HCT116 (cell line): ENCODE results near the gene SOAT2. TPM values are rescaled to one million over a fixed set of nuclear protein-coding genes. Genes with fewer than 3 reads are reported as not detected.

Experiments
- ATAC-seq: fragments of 200-7000 bp; cut with Tn5 transposase; 2 replicates; pipeline ENCODE4 v1.9.1; 2020; ENCODE audit warnings: mild to moderate bottlenecking, moderate library complexity
- BruUV-seq: library from RNA; stranded (reverse); fragments of 400-500 nt; replicated peaks from 2 replicates; lab custom pipeline; 2021; lab: Mats Ljungman, UMichigan
- CTCF ChIA-PET: fragments of 300-600 bp; sonication (Branson Sonifier 250); formaldehyde crosslinking; loops from one replicate; lab custom pipeline; 2021; ENCODE audit warnings: antibody characterized with exemption; lab: Charles Lee
- POLR2A ChIA-PET: fragments of 300-600, 350-600 bp; sonication (Branson Sonifier 250); formaldehyde crosslinking; loops from one replicate; lab custom pipeline; 2021; ENCODE audit warnings: antibody characterized with exemption; lab: Charles Lee
- RAD21 ChIA-PET, 2 experiments: fragments of 300-600 bp; sonication (Branson Sonifier 250); formaldehyde crosslinking; loops; one replicate each; lab custom pipeline; 2023; ENCODE audit warnings: low total read pairs in 2 of 2; ENCODE audit not compliant: uncharacterized antibody in 2 of 2, unreplicated experiment in 2 of 2, low non-redundant PET in 1 of 2; lab: Charles Lee
- DNase-seq: peaks from one replicate; pipeline ENCODE4 v3.0.0-alpha.2; 2010; ENCODE audit warnings: low read depth, low spot score
- H2AFZ ChIP-seq: fragments of 200-600 bp; shearing (Covaris generic), sonication (generic); 2 replicates; pipeline ENCODE4 v1.6.1; 2017; ENCODE audit warnings: low read depth, mixed run types, mixed read lengths, antibody characterized with exemption, low read length; ENCODE audit not compliant: poor library complexity, severe bottlenecking
- H3K27ac ChIP-seq: 2 replicates; pipeline ENCODE4 v1.5.1; 2012; ENCODE audit warnings: low read depth, low read length
- H3K27me3 ChIP-seq: fragments of 200-600 bp; sonication (generic); 2 replicates; pipeline ENCODE4 v1.6.1; 2016; ENCODE audit warnings: mixed run types, low read length, mixed read lengths; ENCODE audit not compliant: insufficient read depth
- H3K36me3 ChIP-seq, 2 experiments: fragments of 200-500 bp in 1 of 2; fragments of 200-600 bp in 1 of 2; sonication (Bioruptor generic) in 1 of 2; sonication (generic) in 1 of 2; 2 replicates each; pipeline versions ENCODE4 v1.5.1 to v1.6.1; 2014 to 2016; ENCODE audit warnings: low read length in 2 of 2, inconsistent platforms in 1 of 2, mixed read lengths in 1 of 2, mixed run types in 1 of 2; ENCODE audit not compliant: insufficient read depth in 2 of 2, control insufficient read depth in 1 of 2
- H3K4me1 ChIP-seq, 2 experiments: fragments of 200-600 bp in 1 of 2; sonication (generic) in 1 of 2; 2 replicates each; pipeline versions ENCODE4 v1.5.1 to v1.6.1; 2012 to 2017; ENCODE audit warnings: low read length in 2 of 2, inconsistent platforms in 1 of 2, mild to moderate bottlenecking in 1 of 2, mixed read lengths in 1 of 2, mixed run types in 1 of 2, moderate library complexity in 1 of 2; ENCODE audit not compliant: insufficient read depth in 2 of 2, control insufficient read depth in 1 of 2
- H3K4me2 ChIP-seq: fragments of 200-600 bp; sonication (generic); 2 replicates; pipeline ENCODE4 v1.6.1; 2017; ENCODE audit warnings: mixed run types, low read length, mixed read lengths
- H3K4me3 ChIP-seq, 2 experiments: fragments of 200-600 bp in 1 of 2; sonication (generic) in 1 of 2; replicated peaks in 1 of 2; 2 replicates each; pipeline ENCODE4 v1.5.1; 2011 to 2016; ENCODE audit warnings: low read length in 2 of 2, control low read depth in 1 of 2, low read depth in 1 of 2, mild to moderate bottlenecking in 1 of 2, mixed read lengths in 1 of 2, mixed run types in 1 of 2
- H3K79me2 ChIP-seq: fragments of 200-600 bp; sonication (generic); 2 replicates; pipeline ENCODE4 v1.6.1; 2017; ENCODE audit warnings: mild to moderate bottlenecking, mixed run types, low read length, moderate library complexity, mixed read lengths; ENCODE audit not compliant: insufficient read depth
- H3K9ac ChIP-seq: fragments of 200-600 bp; sonication (generic); 2 replicates; pipeline ENCODE4 v1.6.1; 2016; ENCODE audit warnings: low read length, mixed read lengths
- H3K9me2 ChIP-seq: fragments of 200-600 bp; sonication (generic), shearing (Covaris generic); 2 replicates; pipeline ENCODE4 v1.6.1; 2017; ENCODE audit warnings: mixed run types, mild to moderate bottlenecking, moderate library complexity; ENCODE audit not compliant: insufficient read depth
- H3K9me3 ChIP-seq, 2 experiments: fragments of 200-500 bp in 1 of 2; fragments of 200-600 bp in 1 of 2; sonication (Bioruptor generic) in 1 of 2; sonication (generic) in 1 of 2; 2 replicates each; pipeline ENCODE4 v1.6.1; 2014 to 2017; ENCODE audit warnings: low read length in 2 of 2, mixed read lengths in 2 of 2, inconsistent platforms in 1 of 2, low read depth in 1 of 2, mild to moderate bottlenecking in 1 of 2, mixed run types in 1 of 2, moderate library complexity in 1 of 2; ENCODE audit not compliant: control insufficient read depth in 1 of 2, insufficient read depth in 1 of 2
- H4K20me1 ChIP-seq: fragments of 200-600 bp; sonication (generic), shearing (Covaris generic); 2 replicates; pipeline ENCODE4 v1.6.1; 2017; ENCODE audit warnings: mixed run types, mild to moderate bottlenecking, moderate library complexity; ENCODE audit not compliant: insufficient read depth
- CBX3 ChIP-seq: IDR thresholded peaks from 2 replicates; pipeline ENCODE4 v1.6.1; 2012; ENCODE audit warnings: low read depth
- CEBPB ChIP-seq: IDR thresholded peaks from 2 replicates; pipeline ENCODE4 v1.6.1; 2012; ENCODE audit warnings: low read depth
- EGR1 ChIP-seq: IDR thresholded peaks from 2 replicates; pipeline ENCODE4 v1.6.1; 2012; ENCODE audit warnings: low read depth
- ELF1 ChIP-seq: IDR thresholded peaks from 2 replicates; pipeline ENCODE4 v1.6.1; 2012; ENCODE audit warnings: low read depth, borderline replicate concordance
- EZH2 ChIP-seq: fragments of 200-600 bp; sonication (generic); IDR thresholded peaks from 2 replicates; pipeline ENCODE4 v1.6.1; 2017; ENCODE audit warnings: antibody characterized with exemption, mixed run types
- FOSL1 ChIP-seq: IDR thresholded peaks from 2 replicates; pipeline ENCODE4 v1.6.1; 2012; ENCODE audit warnings: low read depth
- JUND ChIP-seq: IDR thresholded peaks from 2 replicates; pipeline ENCODE4 v1.6.1; 2012
- MAX ChIP-seq: IDR thresholded peaks from 2 replicates; pipeline ENCODE4 v1.6.1; 2012
- POLR2A ChIP-seq: IDR thresholded peaks from 2 replicates; pipeline ENCODE4 v1.7.0; 2011; ENCODE audit warnings: borderline replicate concordance; ENCODE audit not compliant: insufficient read depth, insufficient read length; ENCODE audit errors: extremely low read depth
- POLR2AphosphoS5 ChIP-seq: IDR thresholded peaks from 2 replicates; pipeline ENCODE4 v1.6.1; 2011; ENCODE audit warnings: mild to moderate bottlenecking, low read depth, low read length, moderate library complexity
- RAD21 ChIP-seq: IDR thresholded peaks from 2 replicates; pipeline ENCODE4 v1.6.1; 2012; ENCODE audit warnings: low read depth, mild to moderate bottlenecking
- SP1 ChIP-seq: IDR thresholded peaks from 2 replicates; pipeline ENCODE4 v1.6.1; 2012; ENCODE audit warnings: low read depth
- TCF7L2 ChIP-seq: IDR thresholded peaks from 2 replicates; pipeline ENCODE4 v1.7.0; 2011; ENCODE audit warnings: borderline replicate concordance, inconsistent platforms; ENCODE audit not compliant: insufficient read depth, insufficient read length; ENCODE audit errors: extremely low read depth
- YY1 ChIP-seq: IDR thresholded peaks from 2 replicates; pipeline ENCODE4 v1.6.1; 2011; ENCODE audit warnings: low read length, low read depth, moderate library complexity, mild to moderate bottlenecking; ENCODE audit not compliant: insufficient replicate concordance; ENCODE audit errors: extremely low read depth
- ZFX ChIP-seq: fragments of 450-650 bp; IDR thresholded peaks from 2 replicates; pipeline ENCODE4 v1.6.1; 2017
- ZNF274 ChIP-seq: fragments of 200-500 bp; sonication (Bioruptor generic); IDR thresholded peaks from 2 replicates; pipeline ENCODE4 v1.6.1; 2014; ENCODE audit warnings: mild to moderate bottlenecking, low read depth, low read length, inconsistent platforms
- intact Hi-C: fragments of 100-400 bp; cut with micrococcal nuclease; formaldehyde crosslinking; loops from 2 replicates; pipeline ENCODE4 v1.10.0; 2022
- total RNA-seq: library from RNA; stranded (reverse); gene quantifications from one replicate; pipeline ENCODE4 v1.2.1, GENCODE V29; 2021; ENCODE audit not compliant: unreplicated experiment
- TF ChIP-seq, protein P1 (sequence below): IDR thresholded peaks from 2 replicates; pipeline ENCODE4 v1.6.1; 2012; ENCODE audit warnings: low read depth
- TF ChIP-seq, protein P2 (sequence below): IDR thresholded peaks from 2 replicates; pipeline ENCODE4 v1.6.1; 2011; ENCODE audit warnings: mild to moderate bottlenecking, low read length, moderate library complexity; ENCODE audit not compliant: insufficient replicate concordance; ENCODE audit errors: extremely low read depth
- TF ChIP-seq, protein P3 (sequence below): IDR thresholded peaks from 2 replicates; pipeline ENCODE4 v1.6.1; 2012
- TF ChIP-seq, protein P4 (sequence below), 3 experiments: fragments of 200-600 bp in 1 of 3; sonication (generic) in 1 of 3; IDR thresholded peaks in 2 of 3; conservative IDR thresholded peaks in 1 of 3; 2 replicates each; pipeline ENCODE4 v1.5.1; 2012 to 2017; ENCODE audit warnings: low read depth in 2 of 3, low read length in 2 of 3, antibody characterized with exemption in 1 of 3, borderline replicate concordance in 1 of 3, control low read depth in 1 of 3, mild to moderate bottlenecking in 1 of 3, mixed read lengths in 1 of 3, mixed run types in 1 of 3, moderate library complexity in 1 of 3; ENCODE audit not compliant: insufficient read depth in 1 of 3

Gene SOAT2
- total RNA-seq, 1 experiment from 2014 or later: 0.17 TPM

- intact Hi-C loops: no loop called here
- H3K4me2 ChIP-seq: peak overlapping the region; percentile 69
- no peak overlapping the region for H3K27ac ChIP-seq
- ChIA-PET CTCF (no interaction called here), RAD21 (interaction anchor here in 1 of 2 experiments (0.6 kb wide), 1 partner anchor 204 kb away, joined by 5 read pairs; no protein-coding TSS in a partner anchor), POLR2A (interaction anchor here (4.1 kb wide), 1 partner anchor 15 kb away, joined by 17 read pairs; the partner anchor contains the start of gene SPRYD3)
- H3K9me3 ChIP-seq: no peaks in the 10 kb centered on the region
- peak overlapping the region; percentile 41 for H2AFZ ChIP-seq
- DNase-seq: no peak
- H3K4me3 ChIP-seq: 0 out of 4 replicates have a peak overlapping the region, but pooled peaks of 1 of the 2 experiments have one; percentile 32
- no peak for TF ChIP-seq CEBPB
- no peak for TF ChIP-seq SP1
- no peak for TF ChIP-seq ZFX
- TF ChIP-seq POLR2A: no peak
- TF ChIP-seq, protein P1, sequence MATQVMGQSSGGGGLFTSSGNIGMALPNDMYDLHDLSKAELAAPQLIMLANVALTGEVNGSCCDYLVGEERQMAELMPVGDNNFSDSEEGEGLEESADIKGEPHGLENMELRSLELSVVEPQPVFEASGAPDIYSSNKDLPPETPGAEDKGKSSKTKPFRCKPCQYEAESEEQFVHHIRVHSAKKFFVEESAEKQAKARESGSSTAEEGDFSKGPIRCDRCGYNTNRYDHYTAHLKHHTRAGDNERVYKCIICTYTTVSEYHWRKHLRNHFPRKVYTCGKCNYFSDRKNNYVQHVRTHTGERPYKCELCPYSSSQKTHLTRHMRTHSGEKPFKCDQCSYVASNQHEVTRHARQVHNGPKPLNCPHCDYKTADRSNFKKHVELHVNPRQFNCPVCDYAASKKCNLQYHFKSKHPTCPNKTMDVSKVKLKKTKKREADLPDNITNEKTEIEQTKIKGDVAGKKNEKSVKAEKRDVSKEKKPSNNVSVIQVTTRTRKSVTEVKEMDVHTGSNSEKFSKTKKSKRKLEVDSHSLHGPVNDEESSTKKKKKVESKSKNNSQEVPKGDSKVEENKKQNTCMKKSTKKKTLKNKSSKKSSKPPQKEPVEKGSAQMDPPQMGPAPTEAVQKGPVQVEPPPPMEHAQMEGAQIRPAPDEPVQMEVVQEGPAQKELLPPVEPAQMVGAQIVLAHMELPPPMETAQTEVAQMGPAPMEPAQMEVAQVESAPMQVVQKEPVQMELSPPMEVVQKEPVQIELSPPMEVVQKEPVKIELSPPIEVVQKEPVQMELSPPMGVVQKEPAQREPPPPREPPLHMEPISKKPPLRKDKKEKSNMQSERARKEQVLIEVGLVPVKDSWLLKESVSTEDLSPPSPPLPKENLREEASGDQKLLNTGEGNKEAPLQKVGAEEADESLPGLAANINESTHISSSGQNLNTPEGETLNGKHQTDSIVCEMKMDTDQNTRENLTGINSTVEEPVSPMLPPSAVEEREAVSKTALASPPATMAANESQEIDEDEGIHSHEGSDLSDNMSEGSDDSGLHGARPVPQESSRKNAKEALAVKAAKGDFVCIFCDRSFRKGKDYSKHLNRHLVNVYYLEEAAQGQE: no peak
- no peak for TF ChIP-seq JUND
- TF ChIP-seq, protein P2, sequence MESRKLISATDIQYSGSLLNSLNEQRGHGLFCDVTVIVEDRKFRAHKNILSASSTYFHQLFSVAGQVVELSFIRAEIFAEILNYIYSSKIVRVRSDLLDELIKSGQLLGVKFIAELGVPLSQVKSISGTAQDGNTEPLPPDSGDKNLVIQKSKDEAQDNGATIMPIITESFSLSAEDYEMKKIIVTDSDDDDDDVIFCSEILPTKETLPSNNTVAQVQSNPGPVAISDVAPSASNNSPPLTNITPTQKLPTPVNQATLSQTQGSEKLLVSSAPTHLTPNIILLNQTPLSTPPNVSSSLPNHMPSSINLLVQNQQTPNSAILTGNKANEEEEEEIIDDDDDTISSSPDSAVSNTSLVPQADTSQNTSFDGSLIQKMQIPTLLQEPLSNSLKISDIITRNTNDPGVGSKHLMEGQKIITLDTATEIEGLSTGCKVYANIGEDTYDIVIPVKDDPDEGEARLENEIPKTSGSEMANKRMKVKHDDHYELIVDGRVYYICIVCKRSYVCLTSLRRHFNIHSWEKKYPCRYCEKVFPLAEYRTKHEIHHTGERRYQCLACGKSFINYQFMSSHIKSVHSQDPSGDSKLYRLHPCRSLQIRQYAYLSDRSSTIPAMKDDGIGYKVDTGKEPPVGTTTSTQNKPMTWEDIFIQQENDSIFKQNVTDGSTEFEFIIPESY: no peak
- no peak for TF ChIP-seq FOSL1
- TF ChIP-seq, protein P3, sequence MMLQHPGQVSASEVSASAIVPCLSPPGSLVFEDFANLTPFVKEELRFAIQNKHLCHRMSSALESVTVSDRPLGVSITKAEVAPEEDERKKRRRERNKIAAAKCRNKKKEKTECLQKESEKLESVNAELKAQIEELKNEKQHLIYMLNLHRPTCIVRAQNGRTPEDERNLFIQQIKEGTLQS: no peak
- TF ChIP-seq RAD21: no peak
- TF ChIP-seq ELF1: no peak
- no peak for TF ChIP-seq YY1
- no peak for TF ChIP-seq EGR1
- no peak for TF ChIP-seq ZNF274
- TF ChIP-seq POLR2AphosphoS5: no peak
- no peak for TF ChIP-seq TCF7L2
- TF ChIP-seq EZH2: no peak
- TF ChIP-seq, protein P4, sequence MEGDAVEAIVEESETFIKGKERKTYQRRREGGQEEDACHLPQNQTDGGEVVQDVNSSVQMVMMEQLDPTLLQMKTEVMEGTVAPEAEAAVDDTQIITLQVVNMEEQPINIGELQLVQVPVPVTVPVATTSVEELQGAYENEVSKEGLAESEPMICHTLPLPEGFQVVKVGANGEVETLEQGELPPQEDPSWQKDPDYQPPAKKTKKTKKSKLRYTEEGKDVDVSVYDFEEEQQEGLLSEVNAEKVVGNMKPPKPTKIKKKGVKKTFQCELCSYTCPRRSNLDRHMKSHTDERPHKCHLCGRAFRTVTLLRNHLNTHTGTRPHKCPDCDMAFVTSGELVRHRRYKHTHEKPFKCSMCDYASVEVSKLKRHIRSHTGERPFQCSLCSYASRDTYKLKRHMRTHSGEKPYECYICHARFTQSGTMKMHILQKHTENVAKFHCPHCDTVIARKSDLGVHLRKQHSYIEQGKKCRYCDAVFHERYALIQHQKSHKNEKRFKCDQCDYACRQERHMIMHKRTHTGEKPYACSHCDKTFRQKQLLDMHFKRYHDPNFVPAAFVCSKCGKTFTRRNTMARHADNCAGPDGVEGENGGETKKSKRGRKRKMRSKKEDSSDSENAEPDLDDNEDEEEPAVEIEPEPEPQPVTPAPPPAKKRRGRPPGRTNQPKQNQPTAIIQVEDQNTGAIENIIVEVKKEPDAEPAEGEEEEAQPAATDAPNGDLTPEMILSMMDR (IDR thresholded peaks at IDR 0.05 in 2 of 3, conservative IDR thresholded peaks at IDR 0.05 in 1 of 3; ENCODE audit: borderline replicate concordance in 1 of 3, insufficient read depth in 1 of 3, low read depth in 2 of 3, low read length in 2 of 3): no peak
- TF ChIP-seq MAX: no peak
- no peak for TF ChIP-seq CBX3
- H3K79me2 ChIP-seq: no peaks in the 10 kb centered on the region
- H3K36me3 ChIP-seq: no peaks in the 10 kb centered on the region
- H4K20me1 ChIP-seq: no peaks in the 10 kb centered on the region
- ATAC-seq: no peak
- H3K4me1 ChIP-seq: peaks cover 38 to 59% of the 10 kb centered on the region in 2 experiments
- peak overlapping the region; percentile 37 for H3K9ac ChIP-seq
- BruUV-seq: no TSS peak
- H3K9me2 ChIP-seq: no peaks in the 10 kb centered on the region
- no peaks in the 10 kb centered on the region for H3K27me3 ChIP-seq
Observed at GRCh38 chr12:53094394-53094787, 8.9 kb upstream of the SOAT2 start.
